Activated B cell treated with CpG ODN at 0.5 μM for 24 hours (primary cell): Measurements from ENCODE around the gene PWWP2B. TPM values are rescaled to one million over a fixed set of nuclear protein-coding genes. Genes with fewer than 3 reads are reported as not detected.

Experiments used
- ATAC-seq: fragments of 200-7000 bp; cut with Tn5 transposase; one replicate; pipeline ENCODE4 v1.10.0; 2021; ENCODE audit warnings: low read depth, mild to moderate bottlenecking, moderate library complexity
- CTCF ChIA-PET: fragments of 350-600 bp; sonication (Branson Sonifier 250); formaldehyde crosslinking; loops from one replicate; lab custom pipeline; 2021; ENCODE audit warnings: antibody characterized with exemption; lab: Charles Lee
- POLR2A ChIA-PET: fragments of 350-600 bp; sonication (Branson Sonifier 250); formaldehyde crosslinking; loops from one replicate; lab custom pipeline; 2021; ENCODE audit warnings: antibody characterized with exemption; lab: Charles Lee
- DNase-seq: peaks from one replicate; pipeline ENCODE4 v3.0.0; 2022
- H3K27ac Mint-ChIP-seq: one replicate; pipeline ENCODE4 v1.8.0; 2020; ENCODE audit warnings: mixed read lengths
- H3K27me3 Mint-ChIP-seq: one replicate; pipeline ENCODE4 v1.8.0; 2021; ENCODE audit warnings: mixed read lengths
- H3K36me3 Mint-ChIP-seq: one replicate; pipeline ENCODE4 v1.8.0; 2021; ENCODE audit warnings: low read depth, mixed read lengths
- H3K4me1 Mint-ChIP-seq: one replicate; pipeline ENCODE4 v1.8.0; 2021; ENCODE audit warnings: mixed read lengths
- H3K4me3 Mint-ChIP-seq: one replicate; pipeline ENCODE4 v1.8.0; 2020; ENCODE audit warnings: mild to moderate bottlenecking, mixed read lengths
- H3K9me3 Mint-ChIP-seq: one replicate; pipeline ENCODE4 v1.8.0; 2020; ENCODE audit warnings: mixed read lengths
- intact Hi-C: fragments of 100-400 bp; cut with micrococcal nuclease; formaldehyde crosslinking; loops from one replicate; pipeline ENCODE4 v1.15.1; 2024
- total RNA-seq: library from RNA; stranded (reverse); gene quantifications from 2 replicates; pipeline ENCODE4 v1.2.3, GENCODE V29; 2022
- TF ChIP-seq, protein P1 (sequence below): fragments of 200-600 bp; IDR thresholded peaks from one replicate; pipeline ENCODE4 v1.8.0; 2022; ENCODE audit warnings: antibody characterized with exemption, mild to moderate bottlenecking

Gene PWWP2B
- total RNA-seq, 1 donor from 2014 or later, result 13.4 TPM

- H3K36me3 Mint-ChIP-seq, result no peaks in the 10 kb centered on the region
- H3K27ac Mint-ChIP-seq, result no peak overlapping the region
- DNase-seq (peak; percentile 74), ATAC-seq (peak; percentile 71)
- no peaks in the 10 kb centered on the region for H3K27me3 Mint-ChIP-seq
- H3K4me1 Mint-ChIP-seq, result peaks cover 59% of the 10 kb centered on the region
- intact Hi-C loops, result loop anchor here (1.0 to 5.0 kb wide), 7 partner anchors 25 to 414 kb away; partner anchors contain the start of genes BNIP3, INPP5A and LRRC27
- H3K9me3 Mint-ChIP-seq, result peaks cover 3% of the 10 kb centered on the region
- POLR2A ChIA-PET, result interaction anchor here (0.7 to 3.5 kb wide), 6 partner anchors 24 to 142 kb away, joined by 3 to 41 read pairs (median 10); no protein-coding TSS in a partner anchor
- CTCF ChIA-PET, result interaction anchor here (1.0 to 2.1 kb wide), 2 partner anchors 47 to 50 kb away, joined by 5 to 9 read pairs; no protein-coding TSS in a partner anchor
- H3K4me3 Mint-ChIP-seq, result no peak overlapping the region
- TF ChIP-seq, protein P1, sequence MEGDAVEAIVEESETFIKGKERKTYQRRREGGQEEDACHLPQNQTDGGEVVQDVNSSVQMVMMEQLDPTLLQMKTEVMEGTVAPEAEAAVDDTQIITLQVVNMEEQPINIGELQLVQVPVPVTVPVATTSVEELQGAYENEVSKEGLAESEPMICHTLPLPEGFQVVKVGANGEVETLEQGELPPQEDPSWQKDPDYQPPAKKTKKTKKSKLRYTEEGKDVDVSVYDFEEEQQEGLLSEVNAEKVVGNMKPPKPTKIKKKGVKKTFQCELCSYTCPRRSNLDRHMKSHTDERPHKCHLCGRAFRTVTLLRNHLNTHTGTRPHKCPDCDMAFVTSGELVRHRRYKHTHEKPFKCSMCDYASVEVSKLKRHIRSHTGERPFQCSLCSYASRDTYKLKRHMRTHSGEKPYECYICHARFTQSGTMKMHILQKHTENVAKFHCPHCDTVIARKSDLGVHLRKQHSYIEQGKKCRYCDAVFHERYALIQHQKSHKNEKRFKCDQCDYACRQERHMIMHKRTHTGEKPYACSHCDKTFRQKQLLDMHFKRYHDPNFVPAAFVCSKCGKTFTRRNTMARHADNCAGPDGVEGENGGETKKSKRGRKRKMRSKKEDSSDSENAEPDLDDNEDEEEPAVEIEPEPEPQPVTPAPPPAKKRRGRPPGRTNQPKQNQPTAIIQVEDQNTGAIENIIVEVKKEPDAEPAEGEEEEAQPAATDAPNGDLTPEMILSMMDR, result no peak
Observed at GRCh38 chr10:132396494-132397035, 435 bp upstream of the PWWP2B start.

DNA sequence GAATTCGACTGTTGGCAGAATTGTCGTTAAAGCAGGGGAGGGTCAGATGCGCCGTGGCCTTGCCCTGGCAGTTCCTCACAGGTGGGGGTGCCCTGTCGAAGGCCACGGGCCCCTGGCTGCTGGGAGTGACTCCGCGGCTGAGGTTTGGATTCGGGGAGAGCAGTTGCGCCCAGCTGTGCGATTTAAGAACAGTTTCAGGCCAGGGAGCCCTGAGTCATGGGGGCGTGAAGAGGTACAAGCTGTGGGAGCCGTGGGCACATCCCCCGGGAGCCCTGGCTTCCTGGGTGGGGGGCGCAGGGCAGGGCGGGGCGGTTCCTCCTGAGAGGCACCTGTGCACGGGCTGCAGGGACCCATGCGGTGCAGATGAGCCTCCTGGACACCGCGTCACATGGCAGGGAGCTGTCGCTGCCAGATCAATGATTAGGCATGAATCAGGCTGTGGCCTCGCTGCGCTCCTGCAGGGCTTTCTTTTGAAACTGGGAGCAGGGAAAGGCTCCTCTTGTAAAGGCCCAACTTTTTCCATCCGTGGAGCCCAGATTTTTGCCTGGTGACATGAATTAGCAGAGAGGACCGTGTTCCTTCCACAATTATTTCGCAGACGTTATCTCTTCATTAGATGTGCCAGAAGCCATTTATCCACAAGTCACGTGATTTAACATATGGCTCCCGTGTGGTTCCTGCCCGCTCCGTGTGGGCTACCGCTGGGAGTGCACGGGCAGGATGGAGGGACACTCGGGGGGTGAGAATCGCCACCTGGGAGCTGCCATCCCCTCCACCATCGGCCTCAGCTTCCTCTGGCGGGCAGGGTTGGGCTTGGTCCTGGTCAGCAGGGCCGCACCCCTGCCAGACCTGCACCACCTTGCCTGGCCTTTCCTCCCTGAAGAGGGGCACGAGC, 918 bp downstream of the PWWP2B start:
- Mint-ChIP-seq H3K4me3 (peak overlapping the region; percentile 88), H3K27me3 (no peaks in the 10 kb centered on the region), H3K27ac (peak overlapping the region; percentile 88), H3K9me3 (no peaks in the 10 kb centered on the region), H3K36me3 (no peaks in the 10 kb centered on the region), H3K4me1 (peaks cover 65% of the 10 kb centered on the region)
- intact Hi-C loops, result loop anchor here (1.0 to 5.0 kb wide), 4 partner anchors 23 to 416 kb away; partner anchors contain the start of genes BNIP3 and INPP5A
- ChIA-PET POLR2A (interaction anchor here (0.7 to 3.5 kb wide), 8 partner anchors 10 to 68 kb away, joined by 3 to 41 read pairs (median 6); no protein-coding TSS in a partner anchor), CTCF (interaction anchor here (0.7 to 2.1 kb wide), 5 partner anchors 8 to 361 kb away, joined by 3 to 9 read pairs (median 3); no protein-coding TSS in a partner anchor)
- DNase-seq, result peak; percentile 56
- ATAC-seq, result peak; percentile 41
- TF ChIP-seq, protein P1, result no peak

DNA sequence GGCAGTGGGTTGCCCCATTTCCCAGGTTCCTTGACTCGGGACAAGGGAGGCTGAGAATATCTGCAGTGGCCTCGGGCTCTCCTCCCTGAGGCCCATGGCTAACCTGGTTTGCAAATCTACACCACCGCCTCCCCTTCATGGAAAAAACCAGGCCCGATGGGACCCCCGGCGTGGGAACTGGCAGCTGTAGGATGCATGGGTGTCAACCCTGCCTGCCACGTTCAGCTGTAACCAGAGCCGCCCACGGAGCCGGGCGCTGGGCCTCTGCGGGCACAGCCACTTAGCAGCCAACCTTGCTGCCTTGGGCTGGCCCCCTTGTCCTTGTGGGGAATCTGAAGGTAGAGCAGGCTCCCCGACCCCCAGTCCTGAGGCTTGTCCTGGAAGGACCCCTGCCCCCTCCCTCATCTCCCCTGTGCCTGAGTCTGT, 1.6 kb downstream of the PWWP2B start:
- CTCF ChIA-PET, result interaction anchor here (2.1 kb wide), 1 partner anchor 45 kb away, joined by 9 read pairs; no protein-coding TSS in a partner anchor
- no peak overlapping the region for H3K27ac Mint-ChIP-seq
- intact Hi-C loops, result loop anchor here (5.0 kb wide), 1 partner anchor 416 kb away; the partner anchor contains the start of gene BNIP3
- peaks cover 65% of the 10 kb centered on the region for H3K4me1 Mint-ChIP-seq
- no peaks in the 10 kb centered on the region for H3K27me3 Mint-ChIP-seq
- H3K36me3 Mint-ChIP-seq, result peaks cover 3% of the 10 kb centered on the region
- H3K4me3 Mint-ChIP-seq, result no peak overlapping the region
- no peaks in the 10 kb centered on the region for H3K9me3 Mint-ChIP-seq
- TF ChIP-seq, protein P1, result no peak
- no peak for DNase-seq
- no peak for ATAC-seq
- POLR2A ChIA-PET, result interaction anchor here (1.0 to 3.5 kb wide), 4 partner anchors 22 to 69 kb away, joined by 4 to 41 read pairs (median 10); no protein-coding TSS in a partner anchor

- peak overlapping the region; percentile 24 for H3K4me3 Mint-ChIP-seq
- H3K27me3 Mint-ChIP-seq, result no peaks in the 10 kb centered on the region
- DNase-seq (no peak), ATAC-seq (no peak)
- peaks cover 57% of the 10 kb centered on the region for H3K4me1 Mint-ChIP-seq
- H3K36me3 Mint-ChIP-seq, result peaks cover 3% of the 10 kb centered on the region
- H3K9me3 Mint-ChIP-seq, result no peaks in the 10 kb centered on the region
- CTCF ChIA-PET, result no interaction called here
- intact Hi-C loops, result loop anchor here (5.0 kb wide), 1 partner anchor 417 kb away; the partner anchor contains the start of gene BNIP3
- TF ChIP-seq, protein P1, result no peak
- H3K27ac Mint-ChIP-seq, result peak overlapping the region; percentile 44
- POLR2A ChIA-PET, result interaction anchor here (3.5 kb wide), 1 partner anchor 21 kb away, joined by 41 read pairs; no protein-coding TSS in a partner anchor
Observed at GRCh38 chr10:132399117-132400035, 2.4 kb downstream of the PWWP2B start.
